ENCODE results near the gene YY1.

DNA sequence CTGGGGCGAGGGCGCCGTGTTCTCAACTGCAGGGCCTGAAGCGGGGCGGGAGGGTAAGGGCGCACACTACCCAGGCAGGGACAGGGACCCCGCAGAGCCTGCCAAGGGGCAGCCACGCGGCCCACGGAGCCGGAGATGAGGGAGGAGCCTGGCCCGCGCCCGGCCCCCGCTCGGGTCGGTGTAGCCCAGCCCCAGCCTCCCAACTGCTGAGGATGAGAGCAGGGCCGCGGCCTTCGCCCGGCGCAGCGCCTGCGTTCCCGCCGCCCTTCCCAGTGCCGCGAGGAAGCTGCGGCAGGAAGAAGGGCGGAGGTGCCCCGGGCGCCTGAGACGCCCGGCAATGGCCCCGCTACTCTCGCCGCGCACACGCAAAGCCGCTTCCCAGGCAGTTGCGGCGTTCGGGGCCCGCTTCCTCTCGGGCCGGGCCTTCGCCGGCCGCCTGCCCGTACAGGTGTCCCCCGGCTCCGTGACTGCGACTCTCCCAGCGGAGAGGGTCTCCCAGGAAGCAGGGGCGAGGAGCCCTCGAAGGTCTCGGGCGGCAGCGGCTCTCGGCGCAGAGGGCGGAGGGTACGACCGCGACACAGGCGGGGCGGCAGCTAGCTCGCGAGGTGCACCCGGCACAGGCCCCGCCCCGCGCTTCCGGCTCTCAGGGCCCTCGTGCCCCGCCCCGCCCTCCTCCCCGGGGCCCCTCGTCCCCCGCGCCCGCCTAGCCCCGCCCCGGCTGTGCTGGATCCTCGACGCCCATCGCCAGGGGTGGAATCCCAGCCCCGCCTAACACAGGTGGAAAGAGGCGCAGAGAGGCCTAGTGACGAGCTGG lies 24.8 kb upstream of the YY1 start:
- TF ChIP-seq, protein P1, sequence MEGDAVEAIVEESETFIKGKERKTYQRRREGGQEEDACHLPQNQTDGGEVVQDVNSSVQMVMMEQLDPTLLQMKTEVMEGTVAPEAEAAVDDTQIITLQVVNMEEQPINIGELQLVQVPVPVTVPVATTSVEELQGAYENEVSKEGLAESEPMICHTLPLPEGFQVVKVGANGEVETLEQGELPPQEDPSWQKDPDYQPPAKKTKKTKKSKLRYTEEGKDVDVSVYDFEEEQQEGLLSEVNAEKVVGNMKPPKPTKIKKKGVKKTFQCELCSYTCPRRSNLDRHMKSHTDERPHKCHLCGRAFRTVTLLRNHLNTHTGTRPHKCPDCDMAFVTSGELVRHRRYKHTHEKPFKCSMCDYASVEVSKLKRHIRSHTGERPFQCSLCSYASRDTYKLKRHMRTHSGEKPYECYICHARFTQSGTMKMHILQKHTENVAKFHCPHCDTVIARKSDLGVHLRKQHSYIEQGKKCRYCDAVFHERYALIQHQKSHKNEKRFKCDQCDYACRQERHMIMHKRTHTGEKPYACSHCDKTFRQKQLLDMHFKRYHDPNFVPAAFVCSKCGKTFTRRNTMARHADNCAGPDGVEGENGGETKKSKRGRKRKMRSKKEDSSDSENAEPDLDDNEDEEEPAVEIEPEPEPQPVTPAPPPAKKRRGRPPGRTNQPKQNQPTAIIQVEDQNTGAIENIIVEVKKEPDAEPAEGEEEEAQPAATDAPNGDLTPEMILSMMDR (IDR thresholded peaks at IDR 0.05): no peak
- TF ChIP-seq POLR2A (IDR thresholded peaks at IDR 0.05) (peak; percentile 95), POLR2AphosphoS5 (IDR thresholded peaks at IDR 0.05) (peak; percentile 88 to 97 (median 97)), EP300 (IDR thresholded peaks at IDR 0.05; ENCODE audit: low read depth) (no peak)
